WTC11 (cell line): ENCODE data around the gene MAST4. TPM values are rescaled to one million over a fixed set of nuclear protein-coding genes. Genes with fewer than 3 reads are reported as not detected.

Experiments used
- ATAC-seq: fragments of 200-7000 bp; cut with Tn5 transposase; 2 replicates; pipeline ENCODE4 v1.10.0; 2021; ENCODE audit warnings: mild to moderate bottlenecking, moderate library complexity
- CTCF ChIA-PET: fragments of 300-600 bp; sonication (Branson Sonifier 250); formaldehyde crosslinking; loops from one replicate; lab custom pipeline; 2021; ENCODE audit warnings: antibody characterized with exemption; lab: Charles Lee
- POLR2A ChIA-PET: fragments of 350-600 bp; sonication (Branson Sonifier 250); formaldehyde crosslinking; loops from one replicate; lab custom pipeline; 2021; ENCODE audit warnings: antibody characterized with exemption; lab: Charles Lee
- DNase-seq: peaks from one replicate; pipeline ENCODE4 v3.0.0; 2021; ENCODE audit warnings: low spot score
- H3K27ac Mint-ChIP-seq: 2 replicates; pipeline ENCODE4 v1.8.0; 2021; ENCODE audit warnings: mixed read lengths
- H3K27me3 Mint-ChIP-seq: 2 replicates; pipeline ENCODE4 v1.8.0; 2021; ENCODE audit warnings: low read depth, mild to moderate bottlenecking, moderate library complexity, mixed read lengths
- H3K36me3 Mint-ChIP-seq: 2 replicates; pipeline ENCODE4 v1.8.0; 2021; ENCODE audit warnings: mixed read lengths
- H3K4me1 Mint-ChIP-seq: 2 replicates; pipeline ENCODE4 v1.8.0; 2022; ENCODE audit warnings: mixed read lengths
- H3K4me3 Mint-ChIP-seq: 2 replicates; pipeline ENCODE4 v1.8.0; 2021; ENCODE audit warnings: mild to moderate bottlenecking, moderate library complexity, mixed read lengths
- H3K9me3 Mint-ChIP-seq: 2 replicates; pipeline ENCODE4 v1.8.0; 2021; ENCODE audit warnings: mixed read lengths
- AFF4 ChIP-seq: sonication (generic); formaldehyde crosslinking; IDR thresholded peaks from 2 replicates; pipeline ENCODE4 v1.8.1; 2023; ENCODE audit warnings: mild to moderate bottlenecking, missing genetic modification reagents, borderline replicate concordance
- CREB1 ChIP-seq: sonication (generic); formaldehyde crosslinking; IDR thresholded peaks from 2 replicates; pipeline ENCODE4 v1.8.0; 2023; ENCODE audit warnings: mild to moderate bottlenecking, missing genetic modification reagents
- CREM ChIP-seq: sonication (generic); formaldehyde crosslinking; IDR thresholded peaks from 2 replicates; pipeline ENCODE4 v1.8.1; 2022; ENCODE audit warnings: mild to moderate bottlenecking, missing genetic modification reagents, moderate library complexity
- CTCF ChIP-seq: fragments of 200-600 bp; IDR thresholded peaks from 2 replicates; pipeline ENCODE4 v1.8.0; 2022; ENCODE audit warnings: antibody characterized with exemption
- E2F1 ChIP-seq: sonication (generic); formaldehyde crosslinking; IDR thresholded peaks from 2 replicates; pipeline ENCODE4 v1.8.0; 2022; ENCODE audit warnings: mild to moderate bottlenecking, missing genetic modification reagents
- EMX1 ChIP-seq: fragments of 250-450 bp; sonication (Bioruptor Pico); IDR thresholded peaks from 2 replicates; pipeline ENCODE4 v1.8.0; 2021; ENCODE audit warnings: mild to moderate bottlenecking
- ERG ChIP-seq: fragments of 250-450 bp; sonication (Bioruptor Pico); IDR thresholded peaks from 2 replicates; pipeline ENCODE4 v1.8.0; 2021; ENCODE audit warnings: mild to moderate bottlenecking
- ESRRA ChIP-seq: sonication (generic); formaldehyde crosslinking; IDR thresholded peaks from 2 replicates; pipeline ENCODE4 v1.8.1; 2022; ENCODE audit warnings: mild to moderate bottlenecking, missing genetic modification reagents, borderline replicate concordance
- ETV6 ChIP-seq: sonication (generic); formaldehyde crosslinking; IDR thresholded peaks from 2 replicates; pipeline ENCODE4 v1.8.1; 2022; ENCODE audit warnings: mild to moderate bottlenecking, missing genetic modification reagents
- GABPB1 ChIP-seq: sonication (generic); formaldehyde crosslinking; IDR thresholded peaks from 2 replicates; pipeline ENCODE4 v1.8.1; 2023; ENCODE audit warnings: mild to moderate bottlenecking, missing genetic modification reagents
- HMGXB4 ChIP-seq: sonication (generic); formaldehyde crosslinking; IDR thresholded peaks from 2 replicates; pipeline ENCODE4 v1.8.1; 2023; ENCODE audit warnings: mild to moderate bottlenecking, moderate library complexity, missing genetic modification reagents
- NFATC4 ChIP-seq: fragments of 250-450 bp; sonication (Bioruptor Pico); IDR thresholded peaks from 2 replicates; pipeline ENCODE4 v1.9.0; 2021; ENCODE audit warnings: mild to moderate bottlenecking
- NFE2L1 ChIP-seq: sonication (generic); formaldehyde crosslinking; IDR thresholded peaks from 2 replicates; pipeline ENCODE4 v1.8.1; 2023; ENCODE audit warnings: missing genetic modification reagents
- SMAD3 ChIP-seq: sonication (generic); formaldehyde crosslinking; IDR thresholded peaks from 2 replicates; pipeline ENCODE4 v1.8.0; 2022; ENCODE audit warnings: missing genetic modification reagents, mild to moderate bottlenecking, borderline replicate concordance
- SOX15 ChIP-seq: fragments of 250-450 bp; sonication (Bioruptor Pico); IDR thresholded peaks from 2 replicates; pipeline ENCODE4 v1.9.0; 2021; ENCODE audit warnings: mild to moderate bottlenecking
- ZBTB21 ChIP-seq: sonication (generic); formaldehyde crosslinking; IDR thresholded peaks from 2 replicates; pipeline ENCODE4 v1.8.1; 2023; ENCODE audit warnings: mild to moderate bottlenecking, missing genetic modification reagents, borderline replicate concordance
- ZMAT4 ChIP-seq: fragments of 250-450 bp; sonication (Bioruptor Pico); IDR thresholded peaks from 2 replicates; pipeline ENCODE4 v1.9.0; 2021; ENCODE audit warnings: mild to moderate bottlenecking
- ZNF138 ChIP-seq: sonication (generic); formaldehyde crosslinking; conservative IDR thresholded peaks from 2 replicates; pipeline ENCODE4 v1.8.1; 2022; ENCODE audit warnings: mild to moderate bottlenecking, moderate library complexity, missing genetic modification reagents
- ZNF232 ChIP-seq: sonication (generic); formaldehyde crosslinking; IDR thresholded peaks from 2 replicates; pipeline ENCODE4 v1.8.0; 2022; ENCODE audit warnings: mild to moderate bottlenecking, missing genetic modification reagents
- ZNF512 ChIP-seq: sonication (generic); formaldehyde crosslinking; IDR thresholded peaks from 2 replicates; pipeline ENCODE4 v1.8.1; 2022; ENCODE audit warnings: missing genetic modification reagents, borderline replicate concordance
- ZSCAN18 ChIP-seq: fragments of 250-450 bp; sonication (Bioruptor Pico); IDR thresholded peaks from 2 replicates; pipeline ENCODE4 v2.1.2; 2022; ENCODE audit warnings: mild to moderate bottlenecking, moderate library complexity
- total RNA-seq: library from RNA; stranded (reverse); gene quantifications from 3 replicates; pipeline ENCODE4 v1.2.3, GENCODE V29; 2021

The MAST4 gene
- total RNA-seq, 1 experiment from 2014 or later = 8.0 TPM

GRCh38 chr5:67102708-67103107 lies 506.5 kb downstream of the MAST4 start:
- H3K4me3 Mint-ChIP-seq = no peak overlapping the region
- no peaks in the 10 kb centered on the region for H3K9me3 Mint-ChIP-seq
- H3K4me1 Mint-ChIP-seq = 0 out of 2 replicates have a peak, but pooled peaks cover 3% of the 10 kb centered on the region
- ChIA-PET POLR2A (no interaction called here), CTCF (interaction anchor here (1.4 kb wide), 1 partner anchor 64 kb away, joined by 3 read pairs; no protein-coding TSS in a partner anchor)
- ATAC-seq = no peak
- H3K27me3 Mint-ChIP-seq = no peaks in the 10 kb centered on the region
- TF ChIP-seq ERG = no peak
- no peak for TF ChIP-seq NFE2L1 (CRISPR knock-in tag)
- TF ChIP-seq GABPB1 (CRISPR knock-in tag) = no peak
- no peak for TF ChIP-seq ESRRA (CRISPR knock-in tag)
- no peak for TF ChIP-seq HMGXB4 (CRISPR knock-in tag)
- no peak for TF ChIP-seq ZNF512
- no peak for TF ChIP-seq CREB1 (CRISPR knock-in tag)
- H3K36me3 Mint-ChIP-seq = no peaks in the 10 kb centered on the region
- no peak overlapping the region for H3K27ac Mint-ChIP-seq
- DNase-seq = no peak

- Mint-ChIP-seq H3K4me3 (no peak overlapping the region), H3K27me3 (no peaks in the 10 kb centered on the region), H3K4me1 (0 out of 2 replicates have a peak, but pooled peaks cover 3% of the 10 kb centered on the region), H3K9me3 (no peaks in the 10 kb centered on the region), H3K27ac (no peak overlapping the region), H3K36me3 (no peaks in the 10 kb centered on the region)
- DNase-seq = no peak
- no peak for TF ChIP-seq CREB1 (CRISPR knock-in tag)
- no peak for TF ChIP-seq SMAD3 (CRISPR knock-in tag)
- no peak for TF ChIP-seq CTCF
- no peak for TF ChIP-seq NFATC4 (CRISPR knock-in tag)
- no peak for TF ChIP-seq ZMAT4
- no peak for TF ChIP-seq ZNF138
- no peak for TF ChIP-seq CREM (CRISPR knock-in tag)
- no peak for TF ChIP-seq SOX15 (CRISPR knock-in tag)
- TF ChIP-seq E2F1 (CRISPR knock-in tag) = no peak
- POLR2A ChIA-PET = no interaction called here
- CTCF ChIA-PET = no interaction called here
- ATAC-seq = no peak
Observed at GRCh38 chr5:67104859-67105258, 508.7 kb downstream of the MAST4 start.

- Mint-ChIP-seq H3K27me3 (no peaks in the 10 kb centered on the region), H3K9me3 (no peaks in the 10 kb centered on the region), H3K27ac (no peak overlapping the region), H3K4me3 (no peak overlapping the region), H3K36me3 (peaks cover 1% of the 10 kb centered on the region; the same call in 1 of the 2 replicates), H3K4me1 (0 out of 2 replicates have a peak, but pooled peaks cover 3% of the 10 kb centered on the region)
- ChIA-PET POLR2A (no interaction called here), CTCF (no interaction called here)
- ATAC-seq (no peak), DNase-seq (no peak)
- no peak for TF ChIP-seq ZNF232 (CRISPR knock-in tag)
- no peak for TF ChIP-seq ZSCAN18 (CRISPR knock-in tag)
- no peak for TF ChIP-seq EMX1 (CRISPR knock-in tag)
- no peak for TF ChIP-seq AFF4 (CRISPR knock-in tag)
- no peak for TF ChIP-seq ZBTB21
- TF ChIP-seq ETV6 (CRISPR knock-in tag) = no peak
Observed at GRCh38 chr5:67105270-67105669, 509.1 kb downstream of the MAST4 start.
